DOHH2 (cell line): ENCODE measurements around the gene PRRT2.

ENCODE experiments used
- H3F3A ChIP-seq: fragments of 200-600 bp; sonication (generic), shearing (Covaris generic); 2 replicates; pipeline ENCODE4 v1.6.0; 2016; ENCODE audit warnings: antibody characterized with exemption, mild to moderate bottlenecking; ENCODE audit not compliant: control insufficient read depth, insufficient read depth
- H3K27ac ChIP-seq: fragments of 200-600 bp; sonication (generic); 2 replicates; pipeline ENCODE4 v1.5.1; 2014; ENCODE audit warnings: low read depth, mild to moderate bottlenecking, low read length, moderate library complexity
- H3K27me3 ChIP-seq: fragments of 200-600 bp; sonication (generic); 2 replicates; pipeline ENCODE4 v1.6.1; 2014; ENCODE audit warnings: mild to moderate bottlenecking, low read length, mixed read lengths; ENCODE audit not compliant: control insufficient read depth
- H3K36me3 ChIP-seq: fragments of 200-600 bp; sonication (generic); 2 replicates; pipeline ENCODE4 v1.6.1; 2014; ENCODE audit warnings: mild to moderate bottlenecking, low read length, moderate library complexity, mixed read lengths; ENCODE audit not compliant: control insufficient read depth
- H3K4me1 ChIP-seq: fragments of 200-600 bp; sonication (generic); 2 replicates; pipeline ENCODE4 v1.6.1; 2014; ENCODE audit warnings: mild to moderate bottlenecking, low read length, mixed read lengths; ENCODE audit not compliant: control insufficient read depth
- H3K4me2 ChIP-seq: fragments of 200-600 bp; sonication (generic); 2 replicates; pipeline ENCODE4 v1.6.0; 2014; ENCODE audit warnings: mild to moderate bottlenecking, low read length, moderate library complexity
- H3K4me3 ChIP-seq: fragments of 200-600 bp; sonication (generic); 2 replicates; pipeline ENCODE4 v1.5.1; 2014; ENCODE audit warnings: mild to moderate bottlenecking, low read length, mixed read lengths
- H3K79me2 ChIP-seq: fragments of 200-600 bp; sonication (generic); 2 replicates; pipeline ENCODE4 v1.6.1; 2014; ENCODE audit warnings: mild to moderate bottlenecking, low read length, mixed read lengths; ENCODE audit not compliant: control insufficient read depth
- H3K9me2 ChIP-seq: fragments of 200-600 bp; sonication (generic); replicated peaks from 2 replicates; pipeline ENCODE4 v1.6.1; 2014; ENCODE audit warnings: mild to moderate bottlenecking, low read length, mixed read lengths; ENCODE audit not compliant: control insufficient read depth
- H3K9me3 ChIP-seq: fragments of 200-600 bp; sonication (generic); 2 replicates; pipeline ENCODE4 v1.6.1; 2014; ENCODE audit warnings: antibody characterized with exemption, low read length, mixed read lengths; ENCODE audit not compliant: control insufficient read depth, insufficient read depth
- H4K20me1 ChIP-seq: fragments of 200-600 bp; sonication (generic); 2 replicates; pipeline ENCODE4 v1.6.0; 2014; ENCODE audit warnings: low read depth, mild to moderate bottlenecking, antibody characterized with exemption, low read length, moderate library complexity; ENCODE audit not compliant: control insufficient read depth, insufficient read depth
- EZH2phosphoT487 ChIP-seq: fragments of 200-600 bp; sonication (generic); IDR thresholded peaks from 2 replicates; pipeline ENCODE4 v1.6.1; 2017; ENCODE audit warnings: borderline replicate concordance, mild to moderate bottlenecking, antibody characterized with exemption, low read length, moderate library complexity, mixed read lengths
- TF ChIP-seq, protein P1 (sequence below): fragments of 200-600 bp; sonication (generic); IDR thresholded peaks from one replicate; pipeline ENCODE4 v1.5.1; 2014; ENCODE audit warnings: antibody characterized with exemption, mild to moderate bottlenecking, low read depth, low read length; ENCODE audit not compliant: poor library complexity, severe bottlenecking

Gene PRRT2

DNA sequence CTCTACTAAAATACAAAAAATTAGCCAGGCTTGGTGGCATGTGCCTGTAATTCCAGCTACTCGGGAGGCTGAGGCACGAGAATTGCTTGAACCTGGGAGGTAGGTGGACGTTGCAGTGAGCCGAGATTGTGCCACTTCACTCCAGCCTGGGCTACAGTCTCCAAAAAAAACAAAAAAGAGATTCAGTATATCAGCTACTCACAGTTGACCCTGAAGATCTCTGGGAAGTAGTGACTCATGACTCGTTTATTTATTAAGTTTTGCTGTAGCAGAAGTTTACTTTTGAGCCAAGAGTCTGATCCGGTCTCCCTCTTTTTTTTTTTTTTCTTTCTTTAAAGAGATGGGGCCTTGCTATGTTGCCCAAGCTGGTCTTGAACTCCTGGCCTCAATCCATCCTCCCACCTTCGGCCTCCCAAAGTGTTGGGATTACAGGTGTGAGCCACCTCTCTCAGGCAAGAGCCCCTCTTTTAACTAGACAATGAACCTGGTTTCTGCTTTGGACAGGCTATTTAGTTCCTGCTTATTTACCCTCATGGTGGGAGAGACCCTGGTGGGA lies 12.7 kb downstream of the PRRT2 start:
- Histone ChIP-seq H3K9me3 (no peaks in the 10 kb centered on the region), H3K9me2 (no peaks in the 10 kb centered on the region), H3K27ac (no peak overlapping the region), H3K4me3 (no peak overlapping the region), H3K4me2 (no peak overlapping the region), H3K36me3 (peaks cover 22% of the 10 kb centered on the region), H4K20me1 (peaks cover 14% of the 10 kb centered on the region; the same call in 1 of the 2 replicates), H3K4me1 (peaks cover 27% of the 10 kb centered on the region), H3K27me3 (peaks cover 10% of the 10 kb centered on the region; the same call in 1 of the 2 replicates), H3K79me2 (peaks cover 15% of the 10 kb centered on the region; the same call in 1 of the 2 replicates), H3F3A (no peaks in the 10 kb centered on the region)
- TF ChIP-seq, protein P1, sequence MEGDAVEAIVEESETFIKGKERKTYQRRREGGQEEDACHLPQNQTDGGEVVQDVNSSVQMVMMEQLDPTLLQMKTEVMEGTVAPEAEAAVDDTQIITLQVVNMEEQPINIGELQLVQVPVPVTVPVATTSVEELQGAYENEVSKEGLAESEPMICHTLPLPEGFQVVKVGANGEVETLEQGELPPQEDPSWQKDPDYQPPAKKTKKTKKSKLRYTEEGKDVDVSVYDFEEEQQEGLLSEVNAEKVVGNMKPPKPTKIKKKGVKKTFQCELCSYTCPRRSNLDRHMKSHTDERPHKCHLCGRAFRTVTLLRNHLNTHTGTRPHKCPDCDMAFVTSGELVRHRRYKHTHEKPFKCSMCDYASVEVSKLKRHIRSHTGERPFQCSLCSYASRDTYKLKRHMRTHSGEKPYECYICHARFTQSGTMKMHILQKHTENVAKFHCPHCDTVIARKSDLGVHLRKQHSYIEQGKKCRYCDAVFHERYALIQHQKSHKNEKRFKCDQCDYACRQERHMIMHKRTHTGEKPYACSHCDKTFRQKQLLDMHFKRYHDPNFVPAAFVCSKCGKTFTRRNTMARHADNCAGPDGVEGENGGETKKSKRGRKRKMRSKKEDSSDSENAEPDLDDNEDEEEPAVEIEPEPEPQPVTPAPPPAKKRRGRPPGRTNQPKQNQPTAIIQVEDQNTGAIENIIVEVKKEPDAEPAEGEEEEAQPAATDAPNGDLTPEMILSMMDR, result no peak
- TF ChIP-seq EZH2phosphoT487, result no peak

DNA sequence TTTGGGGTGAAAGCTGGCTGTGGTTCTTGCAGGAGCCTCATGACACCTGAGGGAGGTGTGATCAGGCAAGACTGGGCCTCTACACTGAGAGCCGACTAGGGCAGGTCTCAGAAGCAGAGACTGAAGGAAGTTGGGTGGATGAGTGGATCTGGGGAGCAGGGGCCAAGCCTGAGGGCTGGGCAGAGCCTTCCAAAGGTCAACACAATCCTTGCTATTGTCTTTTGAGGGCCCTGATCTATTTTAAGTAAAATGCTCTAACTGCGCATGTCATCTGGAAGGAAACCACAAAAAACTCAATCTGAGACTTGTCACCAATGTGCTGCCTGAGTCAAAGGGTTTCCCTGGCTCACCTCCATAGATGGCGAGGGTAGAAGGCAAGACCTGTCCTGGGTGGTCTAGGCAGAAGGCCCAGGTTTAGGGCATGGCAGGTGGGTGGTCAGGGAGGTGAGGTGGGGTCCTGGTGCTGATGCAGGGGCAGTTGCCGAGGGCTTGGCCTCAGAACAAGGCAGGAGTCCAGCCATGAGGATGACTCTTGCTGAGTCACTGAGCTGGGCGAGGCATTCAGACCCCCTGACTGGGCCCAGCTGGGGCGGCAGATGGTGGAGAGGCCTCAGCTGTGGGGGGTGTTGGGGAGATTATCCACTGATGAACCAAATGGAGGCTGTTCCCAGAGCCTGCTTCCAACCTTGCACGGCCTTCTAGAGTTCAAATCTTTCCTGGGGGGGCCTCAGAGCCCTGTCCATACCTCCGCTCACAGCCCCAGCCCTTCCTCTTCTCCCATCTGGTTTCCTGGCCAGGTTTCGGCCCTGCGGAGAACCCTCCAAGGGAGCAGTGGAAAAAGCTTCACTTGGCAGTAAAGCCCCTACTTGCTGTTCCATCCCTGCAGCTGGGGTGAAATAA lies 13.4 kb downstream of the PRRT2 start:
- TF ChIP-seq, protein P1, result no peak
- TF ChIP-seq EZH2phosphoT487, result no peak
- Histone ChIP-seq H3K9me3 (no peaks in the 10 kb centered on the region), H3F3A (no peaks in the 10 kb centered on the region), H3K27ac (no peak overlapping the region), H3K79me2 (peaks cover 8% of the 10 kb centered on the region; the same call in 1 of the 2 replicates), H3K36me3 (peaks cover 14% of the 10 kb centered on the region), H3K4me3 (no peak overlapping the region), H3K4me1 (peaks cover 20% of the 10 kb centered on the region), H3K9me2 (no peaks in the 10 kb centered on the region), H4K20me1 (peaks cover 7% of the 10 kb centered on the region; the same call in 1 of the 2 replicates), H3K27me3 (peaks cover 13% of the 10 kb centered on the region; the same call in 1 of the 2 replicates), H3K4me2 (no peak overlapping the region)

DNA sequence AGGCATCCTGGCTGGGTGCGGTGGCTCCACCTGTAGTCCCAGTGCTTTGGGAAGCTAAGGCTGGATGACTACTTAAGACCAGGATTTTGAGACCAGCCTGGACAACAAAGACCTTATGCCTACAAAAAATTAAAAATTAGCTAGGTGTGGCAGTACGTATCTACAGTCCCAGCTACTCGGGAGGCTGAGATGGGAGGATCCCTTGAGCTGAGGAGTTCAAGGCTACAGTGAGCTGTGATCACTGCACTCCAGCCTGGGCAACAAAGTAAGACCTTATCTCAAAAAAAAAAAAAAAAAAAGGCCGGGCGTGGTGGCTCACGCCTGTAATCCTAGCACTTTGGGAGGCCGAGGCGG lies 14.3 kb downstream of the PRRT2 start:
- H3K4me3 ChIP-seq, result no peak overlapping the region
- peaks cover 5% of the 10 kb centered on the region; the same call in 1 of the 2 replicates for H3K36me3 ChIP-seq
- no peaks in the 10 kb centered on the region for H3F3A ChIP-seq
- peaks cover 4% of the 10 kb centered on the region; the same call in 1 of the 2 replicates for H4K20me1 ChIP-seq
- no peaks in the 10 kb centered on the region for H3K9me2 ChIP-seq
- peaks cover 10% of the 10 kb centered on the region for H3K4me1 ChIP-seq
- H3K79me2 ChIP-seq, result 0 out of 2 replicates have a peak, but pooled peaks cover under 1% of the 10 kb centered on the region
- no peak overlapping the region for H3K27ac ChIP-seq
- TF ChIP-seq EZH2phosphoT487, result no peak
- H3K9me3 ChIP-seq, result no peaks in the 10 kb centered on the region
- H3K27me3 ChIP-seq, result peaks cover 13% of the 10 kb centered on the region; the same call in 1 of the 2 replicates
- H3K4me2 ChIP-seq, result no peak overlapping the region

DNA sequence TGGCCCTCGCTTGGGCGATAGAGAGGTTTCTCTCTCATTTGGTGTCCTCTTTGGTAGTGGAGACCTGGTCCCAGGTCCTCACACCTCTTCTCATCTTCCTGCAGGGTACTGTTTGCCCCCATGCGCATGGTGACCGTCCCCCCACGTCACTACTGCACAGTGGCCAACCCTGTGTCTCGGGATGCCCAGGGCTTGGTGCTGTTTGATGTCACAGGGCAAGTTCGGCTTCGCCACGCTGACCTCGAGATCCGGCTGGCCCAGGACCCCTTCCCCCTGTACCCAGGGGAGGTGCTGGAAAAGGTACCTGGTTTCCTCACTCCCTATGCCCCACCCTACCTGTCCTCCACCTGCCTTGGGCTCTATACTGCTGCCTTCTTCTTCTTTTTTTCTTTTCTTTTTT lies 18.8 kb downstream of the PRRT2 start:
- no peak overlapping the region for H3K27ac ChIP-seq
- H3K9me2 ChIP-seq, result no peaks in the 10 kb centered on the region
- H3K79me2 ChIP-seq, result no peaks in the 10 kb centered on the region
- H3K4me3 ChIP-seq, result no peak overlapping the region
- H3K36me3 ChIP-seq, result no peaks in the 10 kb centered on the region
- TF ChIP-seq, protein P1, result no peak
- no peak for TF ChIP-seq EZH2phosphoT487
- no peak overlapping the region for H3K4me2 ChIP-seq
- H3K4me1 ChIP-seq, result no peaks in the 10 kb centered on the region
- peaks cover 13% of the 10 kb centered on the region; the same call in 1 of the 2 replicates for H3K27me3 ChIP-seq
- no peaks in the 10 kb centered on the region for H4K20me1 ChIP-seq
- no peaks in the 10 kb centered on the region for H3K9me3 ChIP-seq
- H3F3A ChIP-seq, result no peaks in the 10 kb centered on the region
